Measurements from ENCODE around the gene CD52. TPM values are rescaled to one million over a fixed set of nuclear protein-coding genes. Genes with fewer than 3 reads are reported as not detected.

CD52 gene
- total RNA-seq, 2 experiments from 2014 or later, result 129 to 141 TPM

DNA sequence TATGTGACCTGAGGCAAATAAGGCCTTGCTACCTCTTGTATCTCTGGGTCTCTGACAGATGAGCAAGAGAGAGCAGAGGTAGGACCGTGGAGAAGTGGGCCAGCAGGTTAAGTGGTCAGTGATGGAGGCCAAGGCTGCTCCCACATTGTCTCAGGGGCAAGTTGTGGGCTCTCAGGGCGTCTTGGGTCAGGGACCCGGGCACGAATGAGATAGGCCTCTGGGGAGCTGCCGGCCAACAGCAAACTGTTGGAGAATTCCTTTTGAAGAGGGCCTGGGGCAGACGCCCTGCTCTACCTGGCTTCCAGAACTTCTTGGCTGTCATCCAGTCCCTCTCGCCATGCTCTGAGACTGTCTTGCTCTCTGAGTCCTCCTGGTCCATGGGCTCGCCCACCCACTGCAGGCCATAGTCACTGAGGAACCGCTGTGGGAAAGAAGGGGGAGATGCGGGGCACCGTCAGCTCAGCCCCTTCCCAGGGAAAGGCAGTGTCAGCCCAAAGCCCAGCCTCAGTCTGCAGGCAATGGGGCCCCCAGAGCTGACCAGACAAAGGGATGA is 23.8 kb upstream of the CD52 start:
- Mint-ChIP-seq H3K27ac (no peak overlapping the region), H3K4me1 (ENCODE audit: low read depth) (peaks cover 33% of the 10 kb centered on the region), H3K36me3 (ENCODE audit: low read depth) (peaks cover 1% of the 10 kb centered on the region), H3K9me3 (no peaks in the 10 kb centered on the region), H3K4me3 (no peak overlapping the region), H3K27me3 (ENCODE audit: low read depth) (no peaks in the 10 kb centered on the region)
- intact Hi-C loops (cut with micrococcal nuclease), result no loop called here
- DNase-seq, result no peak
- CTCF ChIA-PET, result interaction anchor here (1.4 kb wide), 1 partner anchor 18 kb away, joined by 3 read pairs; no protein-coding TSS in a partner anchor

DNA sequence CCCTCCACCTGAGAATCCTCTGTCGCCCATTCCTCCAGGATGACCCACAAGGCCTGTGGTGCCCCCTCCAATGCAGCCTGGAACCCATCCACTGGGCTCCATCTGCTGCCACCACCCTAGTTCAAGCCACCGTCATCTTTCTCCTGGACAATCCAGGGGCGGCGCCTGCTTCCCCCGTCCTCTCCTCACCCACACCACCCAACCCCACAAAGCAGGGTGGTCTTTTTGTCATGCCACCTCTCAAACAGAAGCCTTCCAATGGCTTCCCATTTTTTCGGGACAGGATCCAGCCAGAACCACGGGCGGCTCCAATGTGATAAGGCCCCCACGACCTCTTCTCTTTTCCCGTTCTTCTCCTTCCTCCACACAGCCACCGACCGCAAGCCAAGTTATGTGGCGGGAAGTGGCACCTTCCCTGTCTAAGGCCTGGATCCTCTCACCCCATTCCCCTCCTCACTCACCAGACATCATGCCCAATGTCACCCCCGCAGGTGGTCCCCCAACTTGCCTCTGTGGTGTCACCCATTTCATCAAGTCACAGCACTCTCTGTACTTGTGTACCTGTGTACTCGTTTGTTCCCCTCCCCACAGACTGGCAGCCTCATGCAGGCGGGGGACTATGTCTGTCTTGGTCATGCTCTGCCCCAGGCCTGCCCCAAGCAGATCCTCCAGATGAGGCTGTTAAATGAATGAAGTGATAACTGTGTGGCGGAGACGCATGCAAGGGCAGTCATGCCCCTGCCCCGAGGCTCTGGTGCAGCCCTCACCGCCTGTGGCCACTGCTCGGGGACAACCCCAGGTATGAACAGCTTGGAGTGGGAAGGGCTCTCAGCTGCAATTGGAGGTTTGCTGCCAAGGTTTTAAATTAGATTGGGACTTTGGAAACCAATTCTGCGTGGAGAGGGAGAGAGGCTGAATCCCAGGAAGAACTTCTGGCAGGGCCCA is 22.3 kb upstream of the CD52 start:
- CTCF ChIA-PET, result interaction anchor here (2.5 kb wide), 1 partner anchor 69 kb away, joined by 6 read pairs; no protein-coding TSS in a partner anchor
- DNase-seq, result no peak
- H3K4me3 Mint-ChIP-seq, result no peak overlapping the region
- peaks cover 29% of the 10 kb centered on the region for H3K4me1 Mint-ChIP-seq (ENCODE audit: low read depth)
- no peak overlapping the region for H3K27ac Mint-ChIP-seq
- no peaks in the 10 kb centered on the region for H3K27me3 Mint-ChIP-seq (ENCODE audit: low read depth)
- H3K9me3 Mint-ChIP-seq, result no peaks in the 10 kb centered on the region
- intact Hi-C loops (cut with micrococcal nuclease), result no loop called here
- peaks cover 3% of the 10 kb centered on the region for H3K36me3 Mint-ChIP-seq (ENCODE audit: low read depth)

DNA sequence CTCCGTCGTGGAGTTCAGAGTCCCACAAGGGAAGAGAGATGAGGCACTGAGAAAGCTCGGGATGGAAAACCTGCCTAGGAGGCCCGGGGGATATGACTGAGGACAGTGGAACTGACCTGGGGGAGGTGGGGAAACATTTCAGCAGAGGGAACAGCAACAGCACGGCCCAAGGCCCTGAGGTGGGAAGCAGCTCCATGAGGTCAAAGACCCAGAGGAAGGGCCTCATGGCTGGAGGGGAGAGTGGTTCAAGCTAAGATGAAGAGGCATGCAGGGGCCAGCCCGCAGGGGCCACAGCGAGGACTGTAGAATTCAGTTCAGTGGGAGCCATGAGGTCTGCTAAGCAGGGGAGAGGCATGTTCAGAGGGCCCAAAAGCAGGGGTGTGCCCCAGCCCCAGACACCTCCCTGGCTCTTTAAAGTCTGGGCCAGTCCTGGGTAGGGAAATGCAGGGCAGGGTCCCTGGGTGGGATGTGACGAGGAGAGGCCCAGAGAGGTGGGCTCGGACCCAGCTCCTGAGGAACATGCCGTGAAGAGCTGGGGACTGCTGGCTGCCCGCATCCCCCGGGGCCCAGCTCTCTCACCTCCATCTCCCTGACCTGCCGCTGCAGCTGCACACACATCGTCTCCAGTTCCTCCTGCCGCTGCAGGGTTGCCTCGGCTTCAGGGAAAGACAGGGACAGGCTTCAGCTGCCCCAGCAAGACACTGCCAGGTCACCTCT is 21.3 kb upstream of the CD52 start:
- CTCF ChIA-PET, result interaction anchor here (0.6 to 2.5 kb wide), 2 partner anchors 12 to 68 kb away, joined by 3 to 6 read pairs; no protein-coding TSS in a partner anchor
- no peaks in the 10 kb centered on the region for H3K9me3 Mint-ChIP-seq
- H3K4me3 Mint-ChIP-seq, result no peak overlapping the region
- peaks cover 3% of the 10 kb centered on the region for H3K36me3 Mint-ChIP-seq (ENCODE audit: low read depth)
- H3K27me3 Mint-ChIP-seq (ENCODE audit: low read depth), result no peaks in the 10 kb centered on the region
- no peak for DNase-seq
- peaks cover 24% of the 10 kb centered on the region for H3K4me1 Mint-ChIP-seq (ENCODE audit: low read depth)
- H3K27ac Mint-ChIP-seq, result no peak overlapping the region
- intact Hi-C loops (cut with micrococcal nuclease), result no loop called here

DNA sequence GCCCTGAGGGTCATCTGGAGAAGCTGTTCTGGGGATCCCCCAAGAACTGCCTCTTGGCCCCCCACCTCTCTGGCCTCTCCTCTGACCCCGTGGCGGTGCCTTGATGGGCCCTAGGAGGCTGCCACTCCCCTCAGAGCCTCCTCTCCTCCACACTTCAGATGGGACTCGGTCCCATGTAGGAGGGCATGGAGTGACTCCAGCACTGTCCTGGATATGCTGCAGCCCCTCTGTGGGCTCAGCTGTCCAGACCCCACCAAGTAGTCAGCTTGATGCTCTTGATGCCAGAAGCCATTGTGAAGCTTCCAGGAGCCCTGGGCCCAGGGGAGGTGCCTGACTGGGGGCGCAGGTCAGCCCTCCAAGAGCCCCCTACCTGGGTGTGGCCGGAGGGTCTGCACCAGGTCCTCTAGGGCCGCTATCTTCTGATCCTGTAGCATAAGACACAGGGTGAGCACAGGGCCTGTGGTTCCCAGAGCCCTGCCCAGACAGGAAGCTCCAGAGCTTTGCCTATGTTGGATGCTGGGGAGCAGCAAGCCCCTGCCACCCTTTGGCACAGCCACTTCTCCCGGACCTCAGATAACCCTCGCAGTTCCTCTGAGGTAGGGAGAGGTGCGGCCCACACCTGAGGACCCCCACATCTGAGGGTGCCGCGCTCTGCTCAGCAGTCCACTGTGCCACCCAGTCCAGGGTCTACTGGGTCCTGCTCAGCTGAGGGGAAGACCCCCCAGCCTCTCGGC is 20.5 kb upstream of the CD52 start:
- Mint-ChIP-seq H3K27me3 (ENCODE audit: low read depth) (no peaks in the 10 kb centered on the region), H3K36me3 (ENCODE audit: low read depth) (peaks cover 2% of the 10 kb centered on the region), H3K27ac (no peak overlapping the region), H3K4me3 (no peak overlapping the region), H3K9me3 (no peaks in the 10 kb centered on the region), H3K4me1 (ENCODE audit: low read depth) (peaks cover 18% of the 10 kb centered on the region)
- CTCF ChIA-PET, result interaction anchor here (0.6 to 2.5 kb wide), 3 partner anchors 9 to 67 kb away, joined by 3 to 6 read pairs (median 3); no protein-coding TSS in a partner anchor
- no peak for DNase-seq
- intact Hi-C loops (cut with micrococcal nuclease), result no loop called here

DNA sequence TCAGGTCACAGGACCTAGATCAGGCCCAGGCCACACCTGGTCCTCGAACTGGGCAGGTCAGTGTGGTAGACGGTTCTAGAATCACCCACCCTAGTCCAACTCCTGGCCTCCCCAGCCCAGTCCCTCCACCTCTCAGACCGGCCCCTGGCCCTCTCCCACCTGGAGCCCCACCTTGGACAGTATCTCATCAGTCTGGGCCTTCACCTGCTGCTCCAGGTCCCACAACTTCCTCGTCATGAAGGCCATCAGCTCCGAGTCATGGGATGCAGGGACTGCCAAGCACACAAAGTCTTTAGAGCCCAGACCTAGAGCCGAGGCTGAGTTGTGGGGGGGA is 20.0 kb upstream of the CD52 start:
- no peak overlapping the region for H3K27ac Mint-ChIP-seq
- peaks cover 20% of the 10 kb centered on the region for H3K4me1 Mint-ChIP-seq (ENCODE audit: low read depth)
- H3K27me3 Mint-ChIP-seq (ENCODE audit: low read depth), result no peaks in the 10 kb centered on the region
- CTCF ChIA-PET, result interaction anchor here (0.8 to 2.5 kb wide), 2 partner anchors 9 to 66 kb away, joined by 3 to 6 read pairs; no protein-coding TSS in a partner anchor
- no peak overlapping the region for H3K4me3 Mint-ChIP-seq
- no peak for DNase-seq
- peaks cover 2% of the 10 kb centered on the region for H3K36me3 Mint-ChIP-seq (ENCODE audit: low read depth)
- intact Hi-C loops (cut with micrococcal nuclease), result no loop called here
- no peaks in the 10 kb centered on the region for H3K9me3 Mint-ChIP-seq

DNA sequence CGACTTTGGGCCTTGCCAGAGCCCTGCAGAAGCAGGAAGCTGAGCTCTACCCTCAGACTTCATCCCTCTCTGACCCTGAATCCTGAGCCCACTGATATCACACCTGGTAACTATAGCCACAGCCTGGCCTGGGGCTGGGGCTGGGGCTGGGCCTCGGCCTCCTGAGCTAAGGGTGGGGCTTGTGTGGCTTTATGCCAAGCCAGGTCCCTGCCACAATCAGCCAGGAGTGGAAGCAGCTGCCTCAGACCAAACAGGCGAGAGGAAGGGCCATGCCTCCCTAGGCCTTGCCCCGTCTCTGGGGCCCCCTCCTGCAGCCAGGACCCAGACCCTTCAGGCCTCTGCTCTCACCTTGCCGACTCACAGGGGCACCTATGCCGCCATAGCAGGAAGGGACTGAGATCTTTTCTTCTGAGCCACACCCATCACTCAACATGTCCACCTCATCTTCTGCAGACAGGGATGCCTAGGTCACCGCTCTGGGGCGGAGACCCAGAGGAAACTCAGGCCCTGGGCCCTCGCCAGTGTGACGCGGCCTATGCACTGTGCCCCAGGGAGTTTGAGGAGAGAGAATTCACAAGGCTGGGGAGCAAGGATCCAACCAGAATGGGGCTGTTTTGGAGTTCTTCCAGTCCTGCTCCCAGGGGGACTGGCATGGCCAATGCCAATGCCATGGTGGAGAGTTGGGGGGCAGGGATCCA is 17.0 kb upstream of the CD52 start:
- no peak overlapping the region for H3K27ac Mint-ChIP-seq
- intact Hi-C loops (cut with micrococcal nuclease), result loop anchor here (10.0 kb wide), 1 partner anchor 1056 kb away; the partner anchor contains the start of gene RSRP1
- no peaks in the 10 kb centered on the region for H3K9me3 Mint-ChIP-seq

DNA sequence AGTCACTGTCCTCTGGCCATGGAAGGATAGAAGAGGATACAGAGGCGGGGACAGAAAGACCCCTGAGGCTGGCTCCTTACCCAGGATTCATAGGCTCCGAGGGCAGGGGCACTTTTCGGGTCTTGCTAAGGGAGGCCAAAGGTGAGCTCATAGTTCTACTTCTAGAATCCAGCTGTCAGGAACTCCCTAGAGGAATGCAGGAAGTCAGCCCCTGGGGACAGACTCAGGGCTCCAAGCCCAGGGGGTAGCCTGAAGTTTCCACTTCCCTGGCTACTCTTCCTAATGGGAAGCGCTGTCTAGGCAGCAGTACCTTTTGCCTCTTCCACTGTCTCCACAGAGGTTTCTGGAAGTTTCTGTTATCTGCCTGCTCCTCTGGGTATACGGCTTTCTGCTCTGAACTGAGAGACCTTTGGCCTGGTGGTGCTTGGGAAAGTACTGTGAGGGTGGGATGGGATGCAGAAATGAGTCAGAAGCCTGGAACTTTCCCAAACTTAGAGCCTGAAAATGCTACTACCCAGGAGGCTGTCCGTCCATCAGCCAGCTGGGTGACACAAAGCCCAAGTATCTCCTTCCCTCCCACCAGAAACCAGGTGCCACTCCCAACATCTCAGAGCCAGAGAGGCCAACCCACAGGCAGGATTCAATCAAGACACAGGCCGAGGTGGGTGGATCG is 14.9 kb upstream of the CD52 start:
- peaks cover 2% of the 10 kb centered on the region for H3K36me3 Mint-ChIP-seq (ENCODE audit: low read depth)
- CTCF ChIA-PET, result interaction anchor here (1.2 to 1.6 kb wide), 2 partner anchors 14 to 16 kb away, joined by 3 to 7 read pairs; no protein-coding TSS in a partner anchor

More for the DNA sequence above, 17.0 kb upstream of the CD52 start:
- Mint-ChIP-seq H3K4me1 (ENCODE audit: low read depth) (peaks cover 28% of the 10 kb centered on the region), H3K27me3 (ENCODE audit: low read depth) (no peaks in the 10 kb centered on the region), H3K4me3 (no peak overlapping the region), H3K36me3 (ENCODE audit: low read depth) (peaks cover 2% of the 10 kb centered on the region)
- DNase-seq, result no peak
- CTCF ChIA-PET, result interaction anchor here (0.6 to 1.8 kb wide), 4 partner anchors 12 to 39 kb away, joined by 3 to 8 read pairs (median 4); no protein-coding TSS in a partner anchor

DNA sequence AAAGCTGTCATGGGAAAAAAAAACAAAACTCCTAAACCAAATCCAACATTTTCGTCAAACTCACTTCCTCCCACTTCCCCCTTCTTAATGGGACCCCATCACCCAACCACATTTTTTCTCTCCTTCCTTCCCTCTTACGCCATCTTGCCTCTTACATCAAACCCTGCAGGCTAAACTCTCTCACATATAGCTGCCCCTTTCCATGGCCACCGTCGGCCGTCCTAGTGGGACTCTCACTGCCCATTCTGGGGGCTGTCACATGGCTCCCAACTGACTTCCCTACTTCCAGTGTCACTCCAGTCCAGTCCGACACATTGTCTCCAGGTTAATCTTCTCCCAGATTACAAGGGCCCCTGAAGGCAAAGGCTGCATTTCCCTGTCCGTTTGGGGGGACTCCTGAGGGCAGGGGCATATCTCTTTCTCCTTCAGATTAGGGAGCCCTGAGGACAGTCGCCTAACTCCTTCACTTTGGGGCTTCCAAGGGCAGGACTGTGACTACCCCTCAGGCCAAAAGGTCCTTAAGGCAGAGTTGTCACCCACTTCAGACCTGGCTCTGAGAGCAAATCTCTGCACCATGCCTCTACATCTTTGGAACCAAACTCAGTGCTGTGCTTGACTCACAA is 12.0 kb upstream of the CD52 start:
- H3K9me3 Mint-ChIP-seq, result no peaks in the 10 kb centered on the region
- no peak for DNase-seq
- H3K4me3 Mint-ChIP-seq, result peak overlapping the region; percentile 99
- peak overlapping the region; percentile 97 for H3K27ac Mint-ChIP-seq
- intact Hi-C loops (cut with micrococcal nuclease), result loop anchor here (1.0 to 10.0 kb wide), 3 partner anchors 17 to 1061 kb away; partner anchors contain the start of gene RSRP1
- CTCF ChIA-PET, result interaction anchor here (0.6 to 6.1 kb wide), 6 partner anchors 12 to 379 kb away, joined by 3 to 32 read pairs (median 4); partner anchors contain the start of gene CD52
- H3K36me3 Mint-ChIP-seq (ENCODE audit: low read depth), result no peaks in the 10 kb centered on the region
- H3K4me1 Mint-ChIP-seq (ENCODE audit: low read depth), result peaks cover 43% of the 10 kb centered on the region
- no peaks in the 10 kb centered on the region for H3K27me3 Mint-ChIP-seq (ENCODE audit: low read depth)

More for the DNA sequence above, 14.9 kb upstream of the CD52 start:
- Mint-ChIP-seq H3K9me3 (no peaks in the 10 kb centered on the region), H3K4me1 (ENCODE audit: low read depth) (peaks cover 41% of the 10 kb centered on the region), H3K27ac (no peak overlapping the region), H3K27me3 (ENCODE audit: low read depth) (no peaks in the 10 kb centered on the region), H3K4me3 (no peak overlapping the region)
- intact Hi-C loops (cut with micrococcal nuclease), result loop anchor here (10.0 kb wide), 1 partner anchor 1058 kb away; the partner anchor contains the start of gene RSRP1
- no peak for DNase-seq

DNA sequence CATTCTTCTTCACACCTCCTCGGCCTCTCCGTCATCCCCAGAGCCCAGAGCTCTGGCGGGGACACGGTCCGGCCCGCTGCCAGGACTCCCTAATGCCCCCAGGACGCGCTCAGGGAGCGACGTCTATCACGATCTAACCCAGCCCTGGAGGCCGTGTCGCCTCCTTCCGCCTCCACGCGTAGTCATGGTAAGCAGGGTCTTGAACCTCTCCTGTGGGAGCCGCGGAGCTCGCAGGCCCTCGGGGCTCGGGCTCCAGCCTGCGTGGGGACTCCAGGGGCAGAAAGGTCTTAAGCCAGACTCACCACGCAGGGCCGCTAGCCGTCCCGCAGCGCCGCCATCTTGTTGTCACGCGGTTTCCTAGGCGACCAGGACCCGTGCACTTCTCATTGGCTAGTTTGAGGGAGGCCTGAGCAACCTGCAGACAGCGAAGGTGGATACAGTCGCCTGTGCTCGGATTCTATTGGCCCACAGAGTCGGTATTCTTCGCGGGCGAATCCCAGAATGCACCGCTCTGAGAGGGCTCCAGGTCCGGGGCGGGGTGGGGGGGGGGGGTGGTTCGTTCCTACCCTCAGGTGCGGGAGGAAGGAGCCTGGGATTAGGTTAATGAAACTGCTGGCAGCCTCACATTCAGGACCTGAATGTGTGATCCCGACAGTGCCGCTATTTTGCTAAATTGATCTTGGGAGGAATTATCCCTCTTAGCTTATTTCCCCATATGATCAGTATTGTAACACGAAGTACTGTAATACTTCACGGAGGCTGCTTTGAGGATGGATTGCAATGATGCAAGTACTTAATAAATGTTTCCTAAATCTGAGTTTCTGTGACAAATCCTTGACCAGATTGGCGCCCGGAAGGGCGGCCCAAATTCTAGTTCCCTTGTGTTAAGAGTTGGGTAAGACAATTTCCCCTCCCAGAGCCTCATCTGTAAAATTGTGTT is 11.2 kb upstream of the CD52 start, which contains the start of gene UBXN11:
Gene UBXN11 (minus strand): TSS at position 347 of the 940 bp plus-strand sequence. CDS start 3,753 bp downstream, outside the sequence.
- Mint-ChIP-seq H3K27ac (peak within 1 kb of the TSS; percentile 97), H3K4me3 (peak within 1 kb of the TSS; percentile 99), H3K4me1 (ENCODE audit: low read depth) (peaks cover 38% of the 10 kb centered on the region), H3K9me3 (no peaks in the 10 kb centered on the region), H3K27me3 (ENCODE audit: low read depth) (no peaks in the 10 kb centered on the region), H3K36me3 (ENCODE audit: low read depth) (no peaks in the 10 kb centered on the region)
- CTCF ChIA-PET, result interaction anchor here (0.6 to 6.1 kb wide), 7 partner anchors 11 to 380 kb away, joined by 3 to 39 read pairs (median 20); partner anchors contain the start of gene CD52
- intact Hi-C loops (cut with micrococcal nuclease), result loop anchor here (1.0 to 10.0 kb wide), 4 partner anchors 11 to 1062 kb away; partner anchors contain the start of genes CD52 and RSRP1
- DNase-seq, result peak; percentile 98
